GM19328 (cell line): Measurements from ENCODE around the gene CACNA1I.
"Not testable (repeated sequence)": the region's sequence is repeated elsewhere in the genome, so short reads cannot be mapped to it uniquely, and the experiment has no call there.

ENCODE experiments used
- ATAC-seq: cut with Tn5 transposase; IDR thresholded peaks from one replicate; pipeline ENCODE4 v1.9.1; 2021; ENCODE audit warnings: mild to moderate bottlenecking, moderate library complexity; ENCODE audit not compliant: unreplicated experiment

Gene CACNA1I

DNA sequence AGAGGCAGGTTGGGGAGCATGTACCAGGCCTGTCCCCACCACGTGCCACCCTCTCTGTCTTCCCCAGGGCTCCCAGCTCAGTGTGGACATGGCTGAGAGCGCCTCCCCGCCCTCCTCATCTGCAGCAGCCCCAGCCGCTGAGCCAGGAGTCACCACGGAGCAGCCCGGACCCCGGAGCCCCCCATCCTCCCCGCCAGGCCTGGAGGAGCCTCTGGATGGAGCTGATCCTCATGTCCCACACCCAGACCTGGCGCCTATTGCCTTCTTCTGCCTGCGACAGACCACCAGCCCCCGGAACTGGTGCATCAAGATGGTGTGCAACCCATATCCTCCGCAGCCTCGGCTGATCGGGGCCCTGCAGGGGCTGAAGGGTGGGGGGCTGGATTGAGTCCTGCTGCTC is at the start of gene CACNA1I:
CACNA1I (plus strand) TSS at position 89 of the 400 bp plus-strand sequence; CDS start at position 89, 0 bp downstream.
- no peak for ATAC-seq

GRCh38 chr22:39521106-39521885 is 49.3 kb upstream of the CACNA1I start:
- not testable (repeated sequence) for ATAC-seq

GRCh38 chr22:39522091-39522490 is 48.5 kb upstream of the CACNA1I start:
- not testable (repeated sequence) for ATAC-seq

- ATAC-seq: no peak
Observed at GRCh38 chr22:39522567-39523300, 47.8 kb upstream of the CACNA1I start.

GRCh38 chr22:39524089-39524752 is 46.3 kb upstream of the CACNA1I start:
- no peak for ATAC-seq

DNA sequence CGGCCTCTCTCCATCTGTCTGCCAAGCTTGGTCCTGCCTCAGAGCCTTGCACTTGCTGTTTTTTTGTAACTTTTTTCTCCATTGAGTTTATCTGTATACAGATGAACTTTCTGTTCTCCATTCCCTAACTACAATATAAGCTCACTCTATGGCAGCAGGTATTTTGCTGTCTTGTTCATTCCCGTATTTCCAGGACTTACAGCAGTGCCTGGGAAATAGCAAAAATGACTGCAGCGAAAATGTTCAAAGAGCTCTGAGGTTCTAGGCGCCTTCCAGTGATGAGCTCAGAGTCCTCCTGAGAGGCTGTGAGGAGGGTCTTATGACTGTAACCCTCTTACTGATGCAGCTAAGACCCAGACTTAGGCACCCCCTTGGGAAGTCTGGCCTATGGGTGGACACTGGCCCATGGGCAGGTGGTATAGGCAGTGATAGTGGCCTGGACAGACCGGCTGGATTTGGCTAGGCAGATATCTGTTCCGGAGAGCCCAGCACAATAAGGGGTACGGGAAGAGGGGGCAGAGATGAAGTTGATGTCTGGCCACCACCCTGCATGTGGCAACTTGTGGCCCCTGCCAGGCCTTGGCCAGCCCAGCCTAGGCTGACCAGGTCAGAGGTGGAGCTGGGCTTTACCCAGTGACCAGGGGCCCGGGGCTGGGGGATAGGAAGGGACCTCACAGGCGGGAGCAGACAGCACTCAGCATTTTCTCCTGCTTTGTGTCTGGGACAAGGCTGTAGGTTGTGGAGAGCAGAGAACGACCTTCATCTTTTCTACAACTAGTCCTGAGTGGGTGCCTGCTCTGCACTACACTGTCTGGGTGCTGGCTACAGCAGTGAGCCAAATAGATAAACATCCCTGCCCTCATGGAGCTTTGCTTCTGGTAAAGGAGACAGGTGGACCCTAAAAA is 45.5 kb upstream of the CACNA1I start:
- no peak for ATAC-seq

GRCh38 chr22:39525658-39525975 is 44.9 kb upstream of the CACNA1I start:
- ATAC-seq: no peak

DNA sequence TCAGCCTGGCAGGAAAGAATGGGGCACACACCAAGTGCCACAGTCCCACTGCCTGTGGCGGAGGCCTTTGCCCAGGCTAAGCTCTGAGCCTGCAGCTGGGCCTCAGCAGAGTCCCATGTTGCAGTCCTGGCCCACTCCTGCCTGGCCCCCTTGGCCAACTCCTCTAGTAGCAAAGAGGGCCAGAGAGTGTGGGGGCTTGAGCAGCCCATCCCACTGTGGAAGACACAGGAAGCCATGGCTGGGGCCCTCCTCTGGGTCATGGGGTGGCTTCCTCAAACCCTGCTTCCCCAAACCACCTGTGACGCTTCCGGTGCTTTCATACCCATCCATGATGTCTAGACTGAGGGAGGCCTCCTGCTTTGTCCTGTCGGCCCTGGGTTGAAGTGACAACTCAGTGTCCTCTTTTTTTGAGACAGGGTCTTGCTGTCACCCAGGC is 43.8 kb upstream of the CACNA1I start:
- ATAC-seq: no peak

DNA sequence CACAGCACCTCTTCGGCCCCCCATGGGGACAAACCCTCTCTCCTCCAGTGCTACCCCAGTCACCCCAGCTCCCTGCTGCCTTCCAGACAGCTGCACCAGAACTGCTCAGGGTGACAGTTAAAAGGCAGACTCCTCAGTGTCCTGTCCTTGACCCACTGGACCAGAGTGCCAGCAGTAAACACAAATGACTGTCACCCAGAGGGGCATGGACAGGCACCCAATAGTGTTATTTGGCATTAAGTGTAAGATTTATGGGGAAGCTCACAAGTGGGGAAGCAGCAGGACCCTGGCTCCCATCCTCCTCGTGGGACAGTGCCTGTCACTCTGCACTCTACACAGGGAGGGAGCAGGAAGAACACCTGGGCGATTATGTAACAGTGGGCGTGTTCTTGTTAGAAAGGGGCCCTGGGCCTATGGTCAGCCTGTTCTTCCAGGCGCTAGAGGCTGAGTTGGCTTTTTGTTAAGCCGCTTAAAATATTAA is 43.0 kb upstream of the CACNA1I start:
- no peak for ATAC-seq

GRCh38 chr22:39528080-39528661 is 42.4 kb upstream of the CACNA1I start:
- no peak for ATAC-seq

GRCh38 chr22:39528681-39529486 is 41.7 kb upstream of the CACNA1I start:
- ATAC-seq: no peak

DNA sequence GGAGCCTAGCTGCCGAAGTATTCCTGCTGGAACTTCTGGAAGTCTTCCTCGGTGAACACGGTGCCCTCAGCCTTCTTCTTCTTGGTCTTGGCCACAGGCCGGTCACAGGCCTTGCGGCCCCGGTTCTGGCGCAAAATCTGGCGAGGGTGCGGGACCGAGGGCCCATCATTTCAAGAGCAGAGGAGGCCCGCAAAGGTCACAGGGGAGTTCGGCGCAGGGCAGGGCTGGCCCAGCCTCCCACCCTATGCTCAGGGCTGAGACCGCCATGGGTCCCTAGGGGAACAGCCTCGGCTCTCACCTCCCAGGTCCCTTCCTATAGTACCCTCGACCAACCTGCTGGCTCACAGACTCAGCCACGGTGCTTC is 41.1 kb upstream of the CACNA1I start:
- no peak for ATAC-seq

GRCh38 chr22:39530116-39530515 is 40.4 kb upstream of the CACNA1I start:
- no peak for ATAC-seq

- ATAC-seq: no peak
Observed at GRCh38 chr22:39530692-39531331, 39.7 kb upstream of the CACNA1I start.

GRCh38 chr22:39532215-39533073 is 38.1 kb upstream of the CACNA1I start, which contains the start of gene RPS19BP1:
TSS of gene RPS19BP1 (minus strand) at chr22:39532748. CDS start at chr22:39532738, 10 bp downstream.
- ATAC-seq: peak; percentile 76

DNA sequence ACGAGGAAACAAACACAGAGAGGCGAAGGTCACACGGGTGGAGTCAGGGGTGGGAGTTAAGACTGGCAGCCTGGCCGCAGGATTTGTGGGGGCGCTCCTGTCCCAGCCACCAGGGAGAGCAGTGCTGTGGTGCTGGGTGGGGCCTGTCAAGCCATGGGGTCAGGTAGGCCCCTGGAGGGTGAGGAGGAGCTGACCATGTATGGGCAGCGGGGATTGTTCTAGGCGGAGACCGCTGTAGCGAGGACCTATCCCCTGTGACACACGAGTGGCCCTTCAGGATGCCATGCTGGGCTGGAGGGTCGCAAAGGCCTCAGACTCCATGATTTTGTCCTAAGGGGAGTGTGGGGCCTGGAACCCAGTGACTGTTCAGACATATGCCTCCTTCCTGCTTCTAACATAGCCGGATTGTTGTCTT is 36.5 kb upstream of the CACNA1I start:
- no peak for ATAC-seq

DNA sequence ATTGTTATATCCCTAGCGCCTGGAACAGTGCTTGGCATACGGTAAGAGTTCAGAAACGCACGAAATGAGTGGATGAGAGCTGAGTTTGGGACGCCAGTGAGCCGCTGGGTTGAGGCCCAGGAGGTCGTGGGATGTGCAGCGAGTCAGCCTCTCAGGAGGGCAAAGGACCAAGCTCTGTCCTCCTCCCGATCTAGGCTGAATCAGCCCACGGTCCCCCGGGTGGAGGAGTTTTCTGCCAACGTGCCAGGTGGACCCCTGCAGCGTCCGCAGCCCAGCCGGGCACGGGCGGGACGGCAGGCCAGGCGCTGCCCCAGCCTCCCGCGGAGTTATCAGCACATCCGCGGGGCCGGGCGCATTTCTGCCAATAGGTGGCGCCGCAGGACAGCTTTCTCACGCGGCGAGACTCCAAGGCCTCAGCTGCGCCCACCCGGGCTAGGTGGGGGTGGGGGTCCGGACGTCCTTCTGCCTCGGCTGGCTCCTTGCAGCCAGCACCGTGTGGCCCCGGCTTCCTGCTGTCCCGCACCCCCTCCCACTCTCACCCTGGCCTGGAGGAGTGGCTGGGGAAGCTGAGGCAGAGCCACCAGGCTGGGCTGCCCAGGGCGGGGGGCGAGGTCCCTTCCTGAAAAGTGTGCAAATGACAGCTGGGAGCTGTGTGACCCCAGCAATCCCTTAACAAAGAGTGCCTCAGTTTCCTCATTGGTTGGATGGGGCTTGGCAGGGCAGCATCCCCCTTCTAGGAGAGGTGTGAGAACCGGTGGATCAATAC is 35.8 kb upstream of the CACNA1I start:
- no peak for ATAC-seq
